HL-60 (cell line): ENCODE results near the gene SRSF4.

Experiments
- CTCF ChIP-seq: IDR thresholded peaks from one replicate; pipeline ENCODE4 v1.5.1; 2011; ENCODE audit warnings: low read length, control low read depth, inconsistent platforms; ENCODE audit not compliant: insufficient read depth
- GABPA ChIP-seq: IDR thresholded peaks from 2 replicates; pipeline ENCODE4 v1.6.1; 2012; ENCODE audit warnings: low read depth
- POLR2AphosphoS5 ChIP-seq: IDR thresholded peaks from 2 replicates; pipeline ENCODE4 v1.6.1; 2012; ENCODE audit warnings: low read depth
- SPI1 ChIP-seq: IDR thresholded peaks from 2 replicates; pipeline ENCODE4 v1.6.1; 2012; ENCODE audit warnings: low read depth, mild to moderate bottlenecking, borderline replicate concordance
- TF ChIP-seq, protein P1 (sequence below): IDR thresholded peaks from 2 replicates; pipeline ENCODE4 v1.6.1; 2012; ENCODE audit warnings: low read depth; ENCODE audit not compliant: insufficient replicate concordance

DNA sequence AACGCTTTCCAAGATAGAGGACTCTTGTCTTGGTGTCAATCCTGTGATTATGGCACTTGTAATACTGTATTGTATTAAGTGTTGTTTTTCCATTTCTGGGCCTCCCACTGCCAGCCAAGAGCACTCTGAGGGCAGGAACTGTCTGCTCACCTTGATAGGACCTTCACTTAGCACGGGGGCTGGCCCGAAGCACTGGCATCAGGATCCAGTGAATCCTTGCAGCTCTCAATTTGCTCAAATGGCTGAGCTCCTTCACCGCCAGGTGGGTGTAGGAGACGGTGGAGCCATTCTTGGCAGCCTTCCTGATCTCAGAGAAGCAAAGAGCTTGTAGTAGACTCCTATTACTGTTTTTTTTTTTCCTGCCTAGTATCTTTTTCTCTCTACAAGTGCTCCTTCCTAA is 31.4 kb upstream of the SRSF4 start:
- no peak for TF ChIP-seq CTCF
- TF ChIP-seq, protein P1, sequence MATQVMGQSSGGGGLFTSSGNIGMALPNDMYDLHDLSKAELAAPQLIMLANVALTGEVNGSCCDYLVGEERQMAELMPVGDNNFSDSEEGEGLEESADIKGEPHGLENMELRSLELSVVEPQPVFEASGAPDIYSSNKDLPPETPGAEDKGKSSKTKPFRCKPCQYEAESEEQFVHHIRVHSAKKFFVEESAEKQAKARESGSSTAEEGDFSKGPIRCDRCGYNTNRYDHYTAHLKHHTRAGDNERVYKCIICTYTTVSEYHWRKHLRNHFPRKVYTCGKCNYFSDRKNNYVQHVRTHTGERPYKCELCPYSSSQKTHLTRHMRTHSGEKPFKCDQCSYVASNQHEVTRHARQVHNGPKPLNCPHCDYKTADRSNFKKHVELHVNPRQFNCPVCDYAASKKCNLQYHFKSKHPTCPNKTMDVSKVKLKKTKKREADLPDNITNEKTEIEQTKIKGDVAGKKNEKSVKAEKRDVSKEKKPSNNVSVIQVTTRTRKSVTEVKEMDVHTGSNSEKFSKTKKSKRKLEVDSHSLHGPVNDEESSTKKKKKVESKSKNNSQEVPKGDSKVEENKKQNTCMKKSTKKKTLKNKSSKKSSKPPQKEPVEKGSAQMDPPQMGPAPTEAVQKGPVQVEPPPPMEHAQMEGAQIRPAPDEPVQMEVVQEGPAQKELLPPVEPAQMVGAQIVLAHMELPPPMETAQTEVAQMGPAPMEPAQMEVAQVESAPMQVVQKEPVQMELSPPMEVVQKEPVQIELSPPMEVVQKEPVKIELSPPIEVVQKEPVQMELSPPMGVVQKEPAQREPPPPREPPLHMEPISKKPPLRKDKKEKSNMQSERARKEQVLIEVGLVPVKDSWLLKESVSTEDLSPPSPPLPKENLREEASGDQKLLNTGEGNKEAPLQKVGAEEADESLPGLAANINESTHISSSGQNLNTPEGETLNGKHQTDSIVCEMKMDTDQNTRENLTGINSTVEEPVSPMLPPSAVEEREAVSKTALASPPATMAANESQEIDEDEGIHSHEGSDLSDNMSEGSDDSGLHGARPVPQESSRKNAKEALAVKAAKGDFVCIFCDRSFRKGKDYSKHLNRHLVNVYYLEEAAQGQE = no peak
- no peak for TF ChIP-seq GABPA
- no peak for TF ChIP-seq POLR2AphosphoS5
- no peak for TF ChIP-seq SPI1
